Activated CD4-positive, alpha-beta memory T cell treated with anti-CD3 and anti-CD28 coated beads for 36 hours (primary cell): ENCODE data around the gene IRAK3. TPM values are rescaled to one million over a fixed set of nuclear protein-coding genes. Genes with fewer than 3 reads are reported as not detected.
"Not testable (repeated sequence)": the region's sequence is repeated elsewhere in the genome, so short reads cannot be mapped to it uniquely, and the experiment has no call there.

Source experiments
- CTCF ChIA-PET: fragments of 350-600 bp; sonication (Branson Sonifier 250); formaldehyde crosslinking; loops from one replicate; lab custom pipeline; 2021; ENCODE audit warnings: antibody characterized with exemption, inconsistent platforms; lab: Charles Lee
- POLR2A ChIA-PET: fragments of 350-600 bp; sonication (Branson Sonifier 250); formaldehyde crosslinking; loops from one replicate; lab custom pipeline; 2021; ENCODE audit warnings: antibody characterized with exemption; lab: Charles Lee
- DNase-seq: peaks from one replicate; pipeline ENCODE4 v3.0.0-alpha.2; 2020
- H3K27ac Mint-ChIP-seq: one replicate; pipeline ENCODE4 v1.8.0; 2021; ENCODE audit warnings: mixed read lengths
- H3K27me3 Mint-ChIP-seq: one replicate; pipeline ENCODE4 v1.8.0; 2021; ENCODE audit warnings: mixed read lengths
- H3K36me3 Mint-ChIP-seq: one replicate; pipeline ENCODE4 v1.8.0; 2021; ENCODE audit warnings: mixed read lengths
- H3K4me1 Mint-ChIP-seq: one replicate; pipeline ENCODE4 v1.8.0; 2021; ENCODE audit warnings: low read depth, mixed read lengths
- H3K4me3 Mint-ChIP-seq: one replicate; pipeline ENCODE4 v1.8.0; 2021; ENCODE audit warnings: mild to moderate bottlenecking, mixed read lengths
- H3K9me3 Mint-ChIP-seq: one replicate; pipeline ENCODE4 v1.8.0; 2021; ENCODE audit warnings: mixed read lengths
- intact Hi-C: fragments of 100-400 bp; cut with micrococcal nuclease; formaldehyde crosslinking; loops from one replicate; pipeline ENCODE4 v1.15.1; 2023
- total RNA-seq, 2 experiments: library from RNA; stranded (reverse); gene quantifications; one replicate each; pipeline ENCODE4 v1.2.3, GENCODE V29; 2021

The IRAK3 gene
- total RNA-seq, 2 experiments from 2014 or later: 0.45 to 0.46 TPM

- ChIA-PET POLR2A (no interaction called here), CTCF (no interaction called here)
- intact Hi-C loops: no loop called here
- Mint-ChIP-seq H3K4me3 (no peak overlapping the region), H3K9me3 (peaks cover 4% of the 10 kb centered on the region), H3K27me3 (peaks cover 36% of the 10 kb centered on the region), H3K27ac (no peak overlapping the region), H3K4me1 (peaks cover 12% of the 10 kb centered on the region), H3K36me3 (peaks cover 5% of the 10 kb centered on the region)
- no peak for DNase-seq
Observed at GRCh38 chr12:66195242-66195641, 6.2 kb downstream of the IRAK3 start.

GRCh38 chr12:66196806-66197205 lies 7.8 kb downstream of the IRAK3 start:
- Mint-ChIP-seq H3K9me3 (peaks cover 7% of the 10 kb centered on the region), H3K4me1 (peaks cover 12% of the 10 kb centered on the region), H3K4me3 (no peak overlapping the region), H3K27ac (no peak overlapping the region), H3K36me3 (peaks cover 6% of the 10 kb centered on the region), H3K27me3 (peaks cover 21% of the 10 kb centered on the region)
- no peak for DNase-seq
- ChIA-PET POLR2A (interaction anchor here (0.9 to 1.2 kb wide), 3 partner anchors 27 to 105 kb away, joined by 3 read pairs; partner anchors contain the start of genes HELB and TMBIM4), CTCF (no interaction called here)
- intact Hi-C loops: loop anchor here (2.0 kb wide), 2 partner anchors 28 to 66 kb away; partner anchors contain the start of genes LLPH and TMBIM4

- Mint-ChIP-seq H3K36me3 (peaks cover 6% of the 10 kb centered on the region), H3K4me1 (peaks cover 12% of the 10 kb centered on the region), H3K4me3 (no peak overlapping the region), H3K27me3 (peaks cover 20% of the 10 kb centered on the region), H3K27ac (no peak overlapping the region), H3K9me3 (peaks cover 7% of the 10 kb centered on the region)
- intact Hi-C loops: loop anchor here (2.0 kb wide), 2 partner anchors 29 to 67 kb away; partner anchors contain the start of genes LLPH and TMBIM4
- DNase-seq: no peak
- ChIA-PET POLR2A (interaction anchor here (0.6 kb wide), 1 partner anchor 17 kb away, joined by 3 read pairs; no protein-coding TSS in a partner anchor), CTCF (no interaction called here)
Observed at GRCh38 chr12:66197495-66197921, 8.5 kb downstream of the IRAK3 start.

- Mint-ChIP-seq H3K36me3 (peaks cover 6% of the 10 kb centered on the region), H3K27me3 (peaks cover 19% of the 10 kb centered on the region), H3K4me1 (peaks cover 21% of the 10 kb centered on the region), H3K9me3 (peaks cover 7% of the 10 kb centered on the region), H3K27ac (no peak overlapping the region), H3K4me3 (no peak overlapping the region)
- ChIA-PET POLR2A (no interaction called here), CTCF (interaction anchor here (0.7 kb wide), 1 partner anchor 1992 kb away, joined by 4 read pairs; no protein-coding TSS in a partner anchor)
- no peak for DNase-seq
- intact Hi-C loops: no loop called here
Observed at GRCh38 chr12:66199141-66199540, 10.1 kb downstream of the IRAK3 start.

- CTCF ChIA-PET: no interaction called here
- POLR2A ChIA-PET: no interaction called here
Observed at GRCh38 chr12:66199831-66200509, 11.0 kb downstream of the IRAK3 start.

GRCh38 chr12:66203820-66204219 lies 14.8 kb downstream of the IRAK3 start:
- H3K4me3 Mint-ChIP-seq: peak overlapping the region; percentile 13
- DNase-seq: no peak
- H3K4me1 Mint-ChIP-seq: peaks cover 19% of the 10 kb centered on the region
- peaks cover 6% of the 10 kb centered on the region for H3K36me3 Mint-ChIP-seq
- POLR2A ChIA-PET: interaction anchor here (1.5 kb wide), 1 partner anchor 34 kb away, joined by 3 read pairs; the partner anchor contains the start of gene TMBIM4
- no peak overlapping the region for H3K27ac Mint-ChIP-seq
- CTCF ChIA-PET: no interaction called here
- intact Hi-C loops: no loop called here
- H3K9me3 Mint-ChIP-seq: peaks cover 7% of the 10 kb centered on the region
- peaks cover 11% of the 10 kb centered on the region for H3K27me3 Mint-ChIP-seq

More at GRCh38 chr12:66199831-66200509, 11.0 kb downstream of the IRAK3 start:
- Mint-ChIP-seq H3K4me3 (no peak overlapping the region), H3K36me3 (peaks cover 6% of the 10 kb centered on the region), H3K9me3 (peaks cover 7% of the 10 kb centered on the region), H3K27ac (no peak overlapping the region), H3K4me1 (peaks cover 29% of the 10 kb centered on the region), H3K27me3 (peaks cover 13% of the 10 kb centered on the region)
- intact Hi-C loops: no loop called here
- no peak for DNase-seq

- peaks cover 19% of the 10 kb centered on the region for H3K4me1 Mint-ChIP-seq
- no peak overlapping the region for H3K27ac Mint-ChIP-seq
- H3K9me3 Mint-ChIP-seq: no peaks in the 10 kb centered on the region
- DNase-seq: no peak
- CTCF ChIA-PET: no interaction called here
- intact Hi-C loops: no loop called here
- no peak overlapping the region for H3K4me3 Mint-ChIP-seq
- H3K36me3 Mint-ChIP-seq: no peaks in the 10 kb centered on the region
- H3K27me3 Mint-ChIP-seq: peaks cover 9% of the 10 kb centered on the region
- POLR2A ChIA-PET: no interaction called here
Observed at GRCh38 chr12:66206141-66206540, 17.1 kb downstream of the IRAK3 start.

- no peak overlapping the region for H3K4me3 Mint-ChIP-seq
- no peaks in the 10 kb centered on the region for H3K9me3 Mint-ChIP-seq
- POLR2A ChIA-PET: interaction anchor here (0.6 kb wide), 1 partner anchor 160 kb away, joined by 4 read pairs; no protein-coding TSS in a partner anchor
- H3K27me3 Mint-ChIP-seq: peaks cover 21% of the 10 kb centered on the region
- intact Hi-C loops: no loop called here
- H3K27ac Mint-ChIP-seq: no peak overlapping the region
- CTCF ChIA-PET: no interaction called here
- no peak for DNase-seq
- H3K4me1 Mint-ChIP-seq: no peaks in the 10 kb centered on the region
- no peaks in the 10 kb centered on the region for H3K36me3 Mint-ChIP-seq
Observed at GRCh38 chr12:66210840-66211239, 21.8 kb downstream of the IRAK3 start.

- H3K4me1 Mint-ChIP-seq: not testable (repeated sequence)
Observed at GRCh38 chr12:66211573-66211972, 22.6 kb downstream of the IRAK3 start.

GRCh38 chr12:66213011-66213410 lies 24.0 kb downstream of the IRAK3 start:
- POLR2A ChIA-PET: not testable (repeated sequence)

More at GRCh38 chr12:66211573-66211972, 22.6 kb downstream of the IRAK3 start:
- POLR2A ChIA-PET, H3K9me3 Mint-ChIP-seq, H3K27ac Mint-ChIP-seq, intact Hi-C loops, H3K4me3 Mint-ChIP-seq, CTCF ChIA-PET, H3K36me3 Mint-ChIP-seq, DNase-seq: not testable (repeated sequence)
- H3K27me3 Mint-ChIP-seq: peaks cover 24% of the 10 kb centered on the region

GRCh38 chr12:66217342-66217917 lies 28.4 kb downstream of the IRAK3 start:
- Mint-ChIP-seq H3K4me3 (no peak overlapping the region), H3K9me3 (peaks cover 11% of the 10 kb centered on the region), H3K36me3 (peaks cover 3% of the 10 kb centered on the region), H3K27ac (no peak overlapping the region), H3K27me3 (peaks cover 14% of the 10 kb centered on the region), H3K4me1 (no peaks in the 10 kb centered on the region)
- ChIA-PET POLR2A (no interaction called here), CTCF (interaction anchor here (0.6 to 1.0 kb wide), 2 partner anchors 10 to 191 kb away, joined by 3 read pairs; no protein-coding TSS in a partner anchor)
- intact Hi-C loops: no loop called here
- DNase-seq: no peak

More at GRCh38 chr12:66213011-66213410, 24.0 kb downstream of the IRAK3 start:
- H3K9me3 Mint-ChIP-seq, intact Hi-C loops, H3K36me3 Mint-ChIP-seq, H3K27ac Mint-ChIP-seq, H3K4me3 Mint-ChIP-seq, H3K4me1 Mint-ChIP-seq, CTCF ChIA-PET, DNase-seq: not testable (repeated sequence)
- peaks cover 20% of the 10 kb centered on the region for H3K27me3 Mint-ChIP-seq

GRCh38 chr12:66228462-66228861 lies 39.4 kb downstream of the IRAK3 start:
- Mint-ChIP-seq H3K4me3 (no peak overlapping the region), H3K27me3 (peaks cover 5% of the 10 kb centered on the region), H3K36me3 (no peaks in the 10 kb centered on the region), H3K27ac (no peak overlapping the region), H3K9me3 (no peaks in the 10 kb centered on the region), H3K4me1 (no peaks in the 10 kb centered on the region)
- CTCF ChIA-PET: interaction anchor here (0.7 kb wide), 1 partner anchor 125 kb away, joined by 3 read pairs; no protein-coding TSS in a partner anchor
- DNase-seq: no peak
- intact Hi-C loops: no loop called here
- POLR2A ChIA-PET: no interaction called here
